Spleen (tissue), 11 donors: ENCODE data around the gene USP37. TPM values are rescaled to one million over a fixed set of nuclear protein-coding genes. Genes with fewer than 3 reads are reported as not detected.
A peak's percentile ranks its signal among the peaks of the same experiment; 100 is the strongest.

ENCODE experiments used
- DNase-seq: peaks from one replicate; pipeline ENCODE4 v3.0.0-alpha.2; 2020
- H3K27ac ChIP-seq, 8 donors: fragments of 200-600 bp; sonication (generic) in 7 of 8; 1 replicate in 4 of 8; 2 replicates in 4 of 8; pipeline versions ENCODE4 v1.5.0 to v1.8.0; 2016 to 2021; ENCODE audit warnings: inconsistent platforms in 4 of 8, mild to moderate bottlenecking in 4 of 8, moderate library complexity in 1 of 8
- H3K27me3 ChIP-seq, 7 donors: fragments of 200-600 bp; sonication (generic) in 6 of 7; replicated peaks in 1 of 7; 1 replicate in 4 of 7; 2 replicates in 3 of 7; pipeline versions ENCODE4 v1.5.0 to v1.8.0; 2016 to 2021; ENCODE audit warnings: inconsistent platforms in 3 of 7, mild to moderate bottlenecking in 1 of 7
- H3K36me3 ChIP-seq, 6 donors: fragments of 200-600 bp; sonication (generic) in 5 of 6; 1 replicate in 4 of 6; 2 replicates in 2 of 6; pipeline versions ENCODE4 v1.5.0 to v1.8.0; 2016 to 2021; ENCODE audit warnings: inconsistent platforms in 2 of 6
- H3K4me1 ChIP-seq, 6 donors: fragments of 200-600 bp; sonication (generic) in 5 of 6; 1 replicate in 3 of 6; 2 replicates in 3 of 6; pipeline versions ENCODE4 v1.5.0 to v1.8.0; 2016 to 2021; ENCODE audit warnings: inconsistent platforms in 3 of 6
- H3K4me3 ChIP-seq, 8 donors: fragments of 200-600 bp; sonication (generic) in 7 of 8; 1 replicate in 4 of 8; 2 replicates in 4 of 8; pipeline versions ENCODE4 v1.5.0 to v1.8.0; 2016 to 2021; ENCODE audit warnings: inconsistent platforms in 4 of 8, mild to moderate bottlenecking in 4 of 8, moderate library complexity in 2 of 8
- H3K9me3 ChIP-seq, 8 donors: fragments of 200-600 bp; sonication (generic) in 7 of 8; 1 replicate in 4 of 8; 2 replicates in 4 of 8; pipeline versions ENCODE4 v1.5.0 to v1.8.0; 2016 to 2021; ENCODE audit warnings: inconsistent platforms in 4 of 8
- CTCF ChIP-seq, 11 experiments: fragments of 200-600 bp in 7 of 11; fragments of 450-650 bp in 4 of 11; sonication (generic) in 4 of 11; IDR thresholded peaks in 8 of 11; conservative IDR thresholded peaks in 3 of 11; 1 replicate in 7 of 11; 2 replicates in 4 of 11; pipeline versions ENCODE4 v1.4.0 to v1.8.0; 2016 to 2021; ENCODE audit warnings: antibody characterized with exemption in 11 of 11, inconsistent platforms in 4 of 11, mild to moderate bottlenecking in 1 of 11
- POLR2A ChIP-seq, 3 donors: fragments of 450-650 bp; IDR thresholded peaks; one replicate each; pipeline ENCODE4 v1.5.1; 2017; ENCODE audit warnings: antibody characterized with exemption in 3 of 3, mild to moderate bottlenecking in 1 of 3
- POLR2AphosphoS5 ChIP-seq, 3 donors: sonication (generic); formaldehyde crosslinking; IDR thresholded peaks; one replicate each; pipeline ENCODE4 v1.5.1; 2017; ENCODE audit warnings: antibody characterized with exemption in 3 of 3
- WGBS, 5 donors: extraction: QIAGEN DNeasy Blood & Tissue Kit in 3 of 5; methylation state at CpG; one replicate each; pipeline versions ENCODE4 v1.1.5 to v1.1.7; 2013 to 2018; 5-methylcytosine and 5-hydroxymethylcytosine counted together
- intact Hi-C: fragments of 100-400 bp; cut with DNase I; formaldehyde crosslinking; loops from one replicate; pipeline ENCODE4 v1.15.0; 2023; ENCODE audit warnings: low total_unique reads
- polyA plus RNA-seq, 3 donors: library from polyadenylated mRNA; stranded (reverse); fragments of 200-250 nt; gene quantifications; one replicate each; pipeline ENCODE4 v1.2.1, GENCODE V29; 2013
- total RNA-seq, 7 donors: library from RNA; depleted of rRNA in 3 of 7; stranded (reverse); fragments of >200 nt in 3 of 7; fragmentation: NEBNext Ultra II Directional in 4 of 7; extraction: Animal tissue kit (Norgen Biotek cat#: 25700) in 4 of 7; gene quantifications; one replicate each; pipeline versions ENCODE4 v1.1.0 to v1.2.1, GENCODE V29; 2016 to 2021
- donor health status: healthy with polysubstance abuse.
- donor health status: DM: no; HTN: no; CAD: no; lungs with moderate emphysema.
- donor health status: DM: no; HTN: no; CAD: no.
- donor health status: Bipolar disorder and iron deficiency.
- donor health status: healthy.
- donor health status: DM: no; HTN: no; CAD: no.
- donor health status: DM: yes; HTN: yes; CAD: no.

Gene USP37
- total and polyA plus RNA-seq, 10 donors, result 1.8 to 19.2 (median 14.1) TPM

GRCh38 chr2:218438596-218438995 lies 129.6 kb downstream of the USP37 start:
- Histone ChIP-seq H3K4me3 (no peak overlapping the region), H3K9me3 (no peaks in the 10 kb centered on the region), H3K4me1 (peaks cover 0 to 17% (median 11%) of the 10 kb centered on the region in 6 donors), H3K27ac (no peak overlapping the region), H3K36me3 (no peaks in the 10 kb centered on the region), H3K27me3 (no peaks in the 10 kb centered on the region)
- 77 to 82% (median 81%) methylated on average over 4 of the region's 4 CpGs for WGBS, 5 donors
- intact Hi-C loops, result no loop called here
- peak; percentile 64 for DNase-seq
- no peak for TF ChIP-seq CTCF (IDR thresholded peaks at IDR 0.05 in 8 of 11, conservative IDR thresholded peaks at IDR 0.05 in 3 of 11)
- no peak for TF ChIP-seq POLR2A (IDR thresholded peaks at IDR 0.05)
- TF ChIP-seq POLR2AphosphoS5 (IDR thresholded peaks at IDR 0.05), result no peak

DNA sequence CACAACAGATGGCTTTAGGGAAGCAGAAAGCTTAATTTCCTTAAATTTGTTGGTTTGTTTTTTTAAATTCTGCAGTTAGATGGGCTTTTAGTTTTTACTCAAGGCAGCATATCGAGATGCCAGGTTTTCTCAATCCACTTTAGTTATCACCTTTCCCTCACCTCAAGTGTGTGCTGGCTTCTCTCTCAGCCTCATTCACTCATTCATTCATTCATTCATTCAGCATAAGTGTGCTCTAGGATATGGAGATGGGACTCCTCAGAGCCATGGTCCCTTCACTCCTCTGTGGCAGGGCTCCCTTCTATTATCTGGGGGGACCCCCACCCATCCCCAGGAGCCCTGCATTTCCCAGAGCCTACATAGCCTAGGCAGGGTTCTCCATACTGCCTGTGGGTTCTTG lies 130.2 kb downstream of the USP37 start:
- 89 to 100% (median 96%) methylated on average over 1 of the region's 1 CpG for WGBS, 5 donors

DNA sequence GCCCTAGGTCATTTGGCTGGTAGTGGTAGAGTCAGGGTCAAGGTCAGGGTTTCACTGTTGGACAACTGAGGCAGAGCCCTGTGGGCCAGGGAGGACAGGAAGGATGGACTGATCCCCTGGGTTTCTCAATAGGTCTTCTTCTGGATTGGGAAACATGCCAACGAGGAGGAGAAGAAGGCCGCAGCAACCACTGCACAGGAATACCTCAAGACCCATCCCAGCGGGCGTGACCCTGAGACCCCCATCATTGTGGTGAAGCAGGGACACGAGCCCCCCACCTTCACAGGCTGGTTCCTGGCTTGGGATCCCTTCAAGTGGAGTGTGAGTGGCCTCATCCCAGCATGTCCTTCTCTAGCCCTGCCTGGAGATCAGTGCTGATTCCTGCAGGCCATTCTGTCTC lies 131.2 kb downstream of the USP37 start:
- H3K27ac ChIP-seq, result no peak overlapping the region
- H3K4me3 ChIP-seq, result no peak overlapping the region
- no peaks in the 10 kb centered on the region for H3K36me3 ChIP-seq
- no peaks in the 10 kb centered on the region for H3K9me3 ChIP-seq
- peaks cover 0 to 17% (median 11%) of the 10 kb centered on the region in 6 donors for H3K4me1 ChIP-seq
- intact Hi-C loops, result no loop called here
- DNase-seq, result peak; percentile 41
- no peaks in the 10 kb centered on the region for H3K27me3 ChIP-seq
- WGBS, 5 donors, result 76 to 97% (median 79%) methylated on average over 4 to 5 of the region's 5 CpGs
- TF ChIP-seq POLR2A (IDR thresholded peaks at IDR 0.05) (no peak), POLR2AphosphoS5 (IDR thresholded peaks at IDR 0.05) (no peak), CTCF (IDR thresholded peaks at IDR 0.05 in 8 of 11, conservative IDR thresholded peaks at IDR 0.05 in 3 of 11) (no peak)

More for the DNA sequence above, 130.2 kb downstream of the USP37 start:
- no peaks in the 10 kb centered on the region for H3K9me3 ChIP-seq
- DNase-seq, result no peak
- H3K27ac ChIP-seq, result no peak overlapping the region
- H3K36me3 ChIP-seq, result no peaks in the 10 kb centered on the region
- intact Hi-C loops, result no loop called here
- no peak overlapping the region for H3K4me3 ChIP-seq
- TF ChIP-seq POLR2A (IDR thresholded peaks at IDR 0.05), result no peak
- no peak for TF ChIP-seq CTCF (IDR thresholded peaks at IDR 0.05 in 8 of 11, conservative IDR thresholded peaks at IDR 0.05 in 3 of 11)
- TF ChIP-seq POLR2AphosphoS5 (IDR thresholded peaks at IDR 0.05), result no peak
- H3K27me3 ChIP-seq, result no peaks in the 10 kb centered on the region
- peaks cover 0 to 17% (median 11%) of the 10 kb centered on the region in 6 donors for H3K4me1 ChIP-seq

- WGBS, 5 donors, result 92 to 96% (median 93%) methylated on average over 10 to 11 of the region's 11 CpGs
- peak; percentile 38 for DNase-seq
- no peak overlapping the region for H3K4me3 ChIP-seq
- no peak overlapping the region for H3K27ac ChIP-seq
- intact Hi-C loops, result no loop called here
- H3K27me3 ChIP-seq, result no peaks in the 10 kb centered on the region
- H3K9me3 ChIP-seq, result no peaks in the 10 kb centered on the region
- H3K36me3 ChIP-seq, result no peaks in the 10 kb centered on the region
- no peak for TF ChIP-seq POLR2A (IDR thresholded peaks at IDR 0.05)
- no peak for TF ChIP-seq POLR2AphosphoS5 (IDR thresholded peaks at IDR 0.05)
- no peak for TF ChIP-seq CTCF (IDR thresholded peaks at IDR 0.05 in 8 of 11, conservative IDR thresholded peaks at IDR 0.05 in 3 of 11)
- peaks cover 0 to 17% (median 11%) of the 10 kb centered on the region in 6 donors for H3K4me1 ChIP-seq
These were observed 132.9 kb downstream of the USP37 start for GRCh38 chr2:218435003-218435982.
